Brain microvascular endothelial cell (primary cell): Measurements from ENCODE around the gene ZNF513.

Experiments
- DNase-seq: peaks from one replicate; pipeline ENCODE4 v3.0.0-alpha.2; 2020
- H3K27ac ChIP-seq: fragments of 250-450 bp; sonication (Bioruptor Pico); 2 replicates; pipeline ENCODE4 v1.5.1; 2020; ENCODE audit warnings: mild to moderate bottlenecking, moderate library complexity
- H3K27me3 ChIP-seq: fragments of 250-450 bp; sonication (Bioruptor Pico); replicated peaks from 2 replicates; pipeline ENCODE4 v1.5.1; 2020; ENCODE audit warnings: mild to moderate bottlenecking
- H3K36me3 ChIP-seq: fragments of 250-450 bp; sonication (Bioruptor Pico); replicated peaks from 2 replicates; pipeline ENCODE4 v1.5.1; 2020; ENCODE audit warnings: mild to moderate bottlenecking
- H3K4me3 ChIP-seq: 2 replicates; pipeline ENCODE4 v1.5.1; 2011; ENCODE audit warnings: low read depth, mild to moderate bottlenecking, control low read depth, low read length, moderate library complexity
- in situ Hi-C: cut with HindIII; loops from 2 replicates; pipeline ENCODE4 v1.10.0; 2017; ENCODE audit warnings: low sequenced_read_pairs, low pct_ligation_motif_present
- TF ChIP-seq, protein P1 (sequence below): IDR thresholded peaks from 2 replicates; pipeline ENCODE4 v1.5.1; 2011; ENCODE audit warnings: low read depth, mild to moderate bottlenecking, moderate library complexity, low read length, control low read depth, inconsistent platforms; ENCODE audit errors: missing control alignments

The ZNF513 gene

GRCh38 chr2:27393225-27393624 lies 12.7 kb upstream of the ZNF513 start:
- in situ Hi-C loops, result no loop called here
- DNase-seq, result no peak
- TF ChIP-seq, protein P1, sequence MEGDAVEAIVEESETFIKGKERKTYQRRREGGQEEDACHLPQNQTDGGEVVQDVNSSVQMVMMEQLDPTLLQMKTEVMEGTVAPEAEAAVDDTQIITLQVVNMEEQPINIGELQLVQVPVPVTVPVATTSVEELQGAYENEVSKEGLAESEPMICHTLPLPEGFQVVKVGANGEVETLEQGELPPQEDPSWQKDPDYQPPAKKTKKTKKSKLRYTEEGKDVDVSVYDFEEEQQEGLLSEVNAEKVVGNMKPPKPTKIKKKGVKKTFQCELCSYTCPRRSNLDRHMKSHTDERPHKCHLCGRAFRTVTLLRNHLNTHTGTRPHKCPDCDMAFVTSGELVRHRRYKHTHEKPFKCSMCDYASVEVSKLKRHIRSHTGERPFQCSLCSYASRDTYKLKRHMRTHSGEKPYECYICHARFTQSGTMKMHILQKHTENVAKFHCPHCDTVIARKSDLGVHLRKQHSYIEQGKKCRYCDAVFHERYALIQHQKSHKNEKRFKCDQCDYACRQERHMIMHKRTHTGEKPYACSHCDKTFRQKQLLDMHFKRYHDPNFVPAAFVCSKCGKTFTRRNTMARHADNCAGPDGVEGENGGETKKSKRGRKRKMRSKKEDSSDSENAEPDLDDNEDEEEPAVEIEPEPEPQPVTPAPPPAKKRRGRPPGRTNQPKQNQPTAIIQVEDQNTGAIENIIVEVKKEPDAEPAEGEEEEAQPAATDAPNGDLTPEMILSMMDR, result no peak
- Histone ChIP-seq H3K27ac (no peak overlapping the region), H3K4me3 (no peak overlapping the region), H3K27me3 (no peaks in the 10 kb centered on the region), H3K36me3 (peaks cover 2% of the 10 kb centered on the region)

DNA sequence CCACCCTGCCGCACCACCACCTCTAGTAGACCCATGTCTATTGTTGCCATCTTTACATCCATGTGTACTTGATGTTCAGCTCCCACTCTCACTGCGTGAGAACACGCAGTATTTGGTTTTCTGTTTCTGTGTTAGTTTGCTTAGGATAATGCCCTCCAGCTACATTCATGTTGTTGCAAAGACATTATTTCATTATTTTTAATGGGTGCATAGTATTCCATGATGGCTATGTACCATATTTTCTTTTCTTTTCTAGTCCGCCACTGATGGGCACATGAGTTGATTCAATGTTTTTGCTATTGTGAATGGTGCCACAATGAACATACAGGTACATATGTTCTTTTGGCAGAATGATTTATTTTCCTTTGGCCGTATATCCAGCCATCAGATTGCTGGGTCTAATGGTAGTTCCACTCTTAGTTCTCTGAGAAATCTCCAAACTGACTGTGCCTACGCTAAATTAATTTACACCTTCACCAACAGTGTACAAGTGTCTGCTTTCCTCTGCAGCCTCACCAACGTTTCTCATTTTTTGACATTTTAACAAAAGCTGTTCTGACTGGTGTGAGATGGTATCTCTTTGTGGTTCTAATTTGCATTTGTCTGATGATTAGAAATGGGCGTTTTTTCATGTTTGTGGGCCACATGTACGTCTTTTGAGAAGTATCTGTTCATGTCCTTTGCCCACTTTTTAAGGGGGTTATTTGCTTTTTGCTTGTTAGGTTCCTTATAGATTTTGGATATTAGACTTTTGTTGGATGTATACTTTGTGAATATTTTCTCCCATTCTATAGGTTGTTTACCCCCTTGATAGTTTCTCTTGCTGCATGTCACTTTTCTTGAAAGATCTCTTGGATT lies 10.5 kb upstream of the ZNF513 start:
- DNase-seq, result no peak
- Histone ChIP-seq H3K4me3 (no peak overlapping the region), H3K27ac (no peak overlapping the region), H3K27me3 (no peaks in the 10 kb centered on the region), H3K36me3 (peaks cover 4% of the 10 kb centered on the region)
- TF ChIP-seq, protein P1, result no peak
- in situ Hi-C loops, result no loop called here

DNA sequence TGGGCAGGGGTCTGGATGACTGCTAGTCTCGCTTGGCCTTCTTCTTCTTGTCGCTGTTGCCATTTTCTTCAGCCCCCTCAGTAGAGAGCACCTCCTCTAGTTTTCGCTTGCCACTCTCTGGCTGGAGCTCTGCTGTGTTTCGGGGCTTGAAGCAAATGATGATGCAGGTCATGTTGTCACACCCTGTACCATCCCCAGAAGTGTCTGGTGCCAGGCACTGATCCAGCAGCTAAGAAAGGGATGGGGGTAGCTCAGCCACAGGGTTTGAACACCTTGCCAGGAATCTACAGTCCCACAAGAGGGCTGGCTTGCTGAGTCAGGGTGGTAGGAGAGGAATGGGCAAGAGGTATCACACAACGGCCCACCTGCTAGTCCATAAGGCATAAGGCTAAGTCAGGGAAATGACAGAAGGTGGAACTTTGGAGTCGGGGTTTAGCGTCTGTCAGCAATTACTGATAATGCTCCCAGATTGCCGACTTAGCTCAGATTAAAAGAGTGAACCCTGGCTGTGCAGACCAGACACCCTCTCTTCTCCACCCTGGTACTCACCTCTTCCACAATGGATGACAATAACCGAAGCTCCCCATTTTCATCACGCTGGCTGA lies 1.1 kb upstream of the ZNF513 start:
- TF ChIP-seq, protein P1, result no peak
- Histone ChIP-seq H3K4me3 (no peak overlapping the region), H3K36me3 (peaks cover 57% of the 10 kb centered on the region), H3K27ac (peak overlapping the region; percentile 95), H3K27me3 (no peaks in the 10 kb centered on the region)
- no peak for DNase-seq
- in situ Hi-C loops, result no loop called here

DNA sequence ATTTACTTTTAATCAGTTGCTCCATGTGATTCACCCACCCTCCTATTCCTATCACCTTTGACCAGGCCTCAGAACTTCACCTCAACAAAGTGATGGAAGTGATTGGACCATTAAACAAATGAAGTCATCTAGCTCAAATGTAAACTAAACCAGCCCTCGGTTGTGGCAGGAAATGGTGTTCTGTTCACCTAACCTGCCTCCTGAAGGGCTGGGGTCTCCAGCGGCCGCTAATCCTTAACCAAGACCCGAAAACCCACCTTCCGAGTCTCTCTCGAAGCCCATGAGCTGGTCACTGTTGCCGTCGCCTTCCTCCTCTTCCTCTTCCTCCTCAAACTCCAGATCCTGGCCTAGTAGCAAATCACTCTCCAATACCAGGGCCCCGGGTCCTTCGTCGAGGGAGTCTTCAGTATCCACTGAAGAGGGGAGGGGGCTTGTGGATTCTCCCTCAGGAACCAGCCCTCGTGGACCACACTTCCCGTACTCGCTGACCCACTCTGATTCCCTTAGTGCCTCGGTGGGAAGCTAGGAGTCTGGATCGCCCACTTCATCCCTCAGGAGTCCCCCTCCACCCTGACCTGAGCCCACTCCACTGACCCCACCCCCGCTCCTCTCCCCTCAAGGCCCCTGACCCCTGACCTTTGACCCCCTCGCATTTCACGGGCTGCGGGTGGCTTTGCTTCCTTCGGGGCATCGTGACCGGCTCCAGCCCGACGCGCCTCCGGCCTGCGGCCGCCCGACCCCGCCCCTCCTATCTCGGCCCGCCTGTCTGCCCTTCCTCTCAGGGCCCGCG lies 503 bp downstream of the ZNF513 start:
- in situ Hi-C loops, result no loop called here
- Histone ChIP-seq H3K27ac (peak overlapping the region; percentile 95), H3K4me3 (peak overlapping the region; percentile 77), H3K36me3 (peaks cover 69% of the 10 kb centered on the region), H3K27me3 (no peaks in the 10 kb centered on the region)
- no peak for DNase-seq
- TF ChIP-seq, protein P1, result no peak

DNA sequence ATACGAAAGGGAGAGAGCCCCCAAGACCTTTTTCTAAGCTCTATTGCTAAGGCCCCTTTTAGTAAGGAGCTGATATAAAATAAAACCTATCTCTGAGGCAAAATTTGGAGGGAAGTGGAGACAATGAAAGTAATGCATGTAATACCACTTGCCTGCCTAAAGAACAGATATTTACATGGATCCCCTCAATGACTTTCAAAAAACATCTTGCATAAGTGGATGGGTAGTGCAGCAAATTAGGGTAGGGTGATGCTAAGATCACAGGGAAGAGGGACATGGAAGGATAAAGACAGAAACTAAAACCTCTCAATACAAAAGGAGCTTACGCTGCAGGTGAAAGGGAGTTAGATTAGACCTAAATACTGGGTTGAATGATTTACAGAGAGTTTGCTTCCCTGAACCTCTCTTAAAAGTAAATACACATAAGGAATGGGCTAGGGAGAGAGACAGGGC lies 1.1 kb downstream of the ZNF513 start:
- Histone ChIP-seq H3K27ac (peak overlapping the region; percentile 95), H3K36me3 (peaks cover 71% of the 10 kb centered on the region), H3K4me3 (peak overlapping the region; percentile 77), H3K27me3 (no peaks in the 10 kb centered on the region)
- TF ChIP-seq, protein P1, result no peak
- in situ Hi-C loops, result no loop called here
- DNase-seq, result no peak
